HEK293 (cell line): ENCODE data around the gene C20orf204.

Source experiments
- KLF1 ChIP-seq: fragments of 450-650 bp; formaldehyde crosslinking; IDR thresholded peaks from 2 replicates; pipeline ENCODE4 v1.5.1; 2016; ENCODE audit warnings: missing biosample characterization, missing genetic modification characterization
- KLF10 ChIP-seq: fragments of 450-650 bp; IDR thresholded peaks from 2 replicates; pipeline ENCODE4 v1.5.1; 2018; ENCODE audit warnings: missing biosample characterization, mild to moderate bottlenecking, missing genetic modification characterization
- PRDM1 ChIP-seq: fragments of 450-650 bp; formaldehyde crosslinking; IDR thresholded peaks from 2 replicates; pipeline ENCODE4; 2016; ENCODE audit warnings: missing biosample characterization, missing genetic modification characterization
- RBAK ChIP-seq: fragments of 450-650 bp; formaldehyde crosslinking; IDR thresholded peaks from 2 replicates; pipeline ENCODE4 v1.5.1; 2016; ENCODE audit warnings: missing biosample characterization, missing genetic modification characterization
- TCF7L2 ChIP-seq: IDR thresholded peaks from 2 replicates; pipeline ENCODE4 v1.6.1; 2011; ENCODE audit warnings: low read depth, mild to moderate bottlenecking, inconsistent platforms, low read length, moderate library complexity, borderline replicate concordance
- ZBTB20 ChIP-seq: fragments of 450-650 bp; formaldehyde crosslinking; IDR thresholded peaks from 2 replicates; pipeline ENCODE4 v1.5.1; 2016; ENCODE audit warnings: missing biosample characterization, missing genetic modification characterization
- ZIC2 ChIP-seq: fragments of 450-650 bp; formaldehyde crosslinking; IDR thresholded peaks from 2 replicates; pipeline ENCODE4 v1.5.1; 2016; ENCODE audit warnings: missing biosample characterization, missing genetic modification characterization
- ZNF138 ChIP-seq: fragments of 450-650 bp; formaldehyde crosslinking; IDR thresholded peaks from 2 replicates; pipeline ENCODE4 v1.5.1; 2016; ENCODE audit warnings: missing biosample characterization, missing genetic modification characterization, borderline replicate concordance
- ZNF169 ChIP-seq: fragments of 450-650 bp; formaldehyde crosslinking; IDR thresholded peaks from 2 replicates; pipeline ENCODE4 v1.5.1; 2016; ENCODE audit warnings: missing biosample characterization, missing genetic modification characterization
- ZNF221 ChIP-seq: fragments of 450-650 bp; formaldehyde crosslinking; IDR thresholded peaks from 2 replicates; pipeline ENCODE4 v1.5.1; 2017; ENCODE audit warnings: missing biosample characterization, missing genetic modification characterization, borderline replicate concordance
- ZNF223 ChIP-seq: fragments of 450-650 bp; formaldehyde crosslinking; IDR thresholded peaks from 2 replicates; pipeline ENCODE4 v1.5.1; 2016; ENCODE audit warnings: missing biosample characterization, missing genetic modification characterization
- ZNF248 ChIP-seq: fragments of 450-650 bp; formaldehyde crosslinking; IDR thresholded peaks from 2 replicates; pipeline ENCODE4 v1.5.1; 2017; ENCODE audit warnings: missing biosample characterization, missing genetic modification characterization
- ZNF274 ChIP-seq, 2 experiments: fragments of 200-500 bp in 1 of 2; fragments of 450-650 bp in 1 of 2; sonication (Bioruptor generic) in 1 of 2; formaldehyde crosslinking in 1 of 2; IDR thresholded peaks; 2 replicates each; pipeline versions ENCODE4 v1.5.1 to v1.6.1; 2014 to 2016; ENCODE audit warnings: borderline replicate concordance in 1 of 2, inconsistent platforms in 1 of 2, low read length in 1 of 2, missing biosample characterization in 1 of 2, missing genetic modification characterization in 1 of 2
- ZNF335 ChIP-seq: fragments of 450-650 bp; formaldehyde crosslinking; conservative IDR thresholded peaks from 2 replicates; pipeline ENCODE4 v1.5.1; 2016; ENCODE audit warnings: missing biosample characterization, missing genetic modification characterization
- ZNF350 ChIP-seq: fragments of 450-650 bp; formaldehyde crosslinking; IDR thresholded peaks from 2 replicates; pipeline ENCODE4 v1.5.0; 2017; ENCODE audit warnings: missing biosample characterization, mild to moderate bottlenecking, missing genetic modification characterization
- ZNF354C ChIP-seq: fragments of 450-650 bp; formaldehyde crosslinking; IDR thresholded peaks from 2 replicates; pipeline ENCODE4 v1.5.1; 2016; ENCODE audit warnings: missing biosample characterization, missing genetic modification characterization, low read depth, borderline replicate concordance
- ZNF398 ChIP-seq: fragments of 450-650 bp; formaldehyde crosslinking; IDR thresholded peaks from 2 replicates; pipeline ENCODE4 v1.5.1; 2017; ENCODE audit warnings: missing biosample characterization, missing genetic modification characterization
- ZNF423 ChIP-seq: fragments of 450-650 bp; formaldehyde crosslinking; IDR thresholded peaks from 2 replicates; pipeline ENCODE4 v1.5.1; 2016; ENCODE audit warnings: missing biosample characterization, missing genetic modification characterization
- ZNF48 ChIP-seq: fragments of 450-650 bp; formaldehyde crosslinking; IDR thresholded peaks from 2 replicates; pipeline ENCODE4 v1.5.1; 2016; ENCODE audit warnings: missing biosample characterization, missing genetic modification characterization
- ZNF510 ChIP-seq: fragments of 450-650 bp; formaldehyde crosslinking; IDR thresholded peaks from 2 replicates; pipeline ENCODE4 v1.5.1; 2018; ENCODE audit warnings: mild to moderate bottlenecking, missing genetic modification characterization, missing biosample characterization; ENCODE audit not compliant: insufficient replicate concordance
- ZNF544 ChIP-seq: fragments of 450-650 bp; formaldehyde crosslinking; IDR thresholded peaks from 2 replicates; pipeline ENCODE4 v1.5.0; 2017; ENCODE audit warnings: missing biosample characterization, missing genetic modification characterization
- ZNF548 ChIP-seq: fragments of 450-650 bp; formaldehyde crosslinking; IDR thresholded peaks from 2 replicates; pipeline ENCODE4 v1.5.1; 2016; ENCODE audit warnings: missing biosample characterization, missing genetic modification characterization
- ZNF555 ChIP-seq: fragments of 450-650 bp; formaldehyde crosslinking; conservative IDR thresholded peaks from 2 replicates; pipeline ENCODE4 v1.5.1; 2017; ENCODE audit warnings: missing biosample characterization, mild to moderate bottlenecking, missing genetic modification characterization, inconsistent platforms
- ZNF596 ChIP-seq: fragments of 450-650 bp; IDR thresholded peaks from 2 replicates; pipeline ENCODE4 v1.5.0; 2018; ENCODE audit warnings: missing biosample characterization, mild to moderate bottlenecking, missing genetic modification characterization, moderate library complexity
- ZNF600 ChIP-seq: fragments of 450-650 bp; formaldehyde crosslinking; IDR thresholded peaks from 2 replicates; pipeline ENCODE4 v1.5.1; 2016; ENCODE audit warnings: missing biosample characterization, missing genetic modification characterization
- ZNF660 ChIP-seq: fragments of 450-650 bp; IDR thresholded peaks from 2 replicates; pipeline ENCODE4 v1.5.1; 2018; ENCODE audit warnings: missing biosample characterization, mild to moderate bottlenecking, missing genetic modification characterization
- ZNF747 ChIP-seq: fragments of 450-650 bp; formaldehyde crosslinking; IDR thresholded peaks from 2 replicates; pipeline ENCODE4 v1.5.1; 2016; ENCODE audit warnings: missing biosample characterization, missing genetic modification characterization
- ZNF791 ChIP-seq: fragments of 450-650 bp; formaldehyde crosslinking; IDR thresholded peaks from 2 replicates; pipeline ENCODE4 v1.5.1; 2016; ENCODE audit warnings: missing biosample characterization, missing genetic modification characterization
- ZNF792 ChIP-seq: fragments of 450-650 bp; formaldehyde crosslinking; IDR thresholded peaks from 2 replicates; pipeline ENCODE4 v1.5.1; 2016; ENCODE audit warnings: missing biosample characterization, missing genetic modification characterization
- ZNF830 ChIP-seq: fragments of 450-650 bp; IDR thresholded peaks from 2 replicates; pipeline ENCODE4 v1.5.0; 2018; ENCODE audit warnings: missing biosample characterization, missing genetic modification characterization, low read depth, mild to moderate bottlenecking, moderate library complexity
- ZSCAN30 ChIP-seq: fragments of 450-650 bp; IDR thresholded peaks from 2 replicates; pipeline ENCODE4 v1.5.1; 2018; ENCODE audit warnings: missing biosample characterization, mild to moderate bottlenecking, missing genetic modification characterization, moderate library complexity
- TF ChIP-seq, protein P1 (sequence below): fragments of 450-650 bp; formaldehyde crosslinking; IDR thresholded peaks from 2 replicates; pipeline ENCODE4 v1.5.1; 2016; ENCODE audit warnings: missing biosample characterization, missing genetic modification characterization
- TF ChIP-seq, protein P2 (sequence below): fragments of 450-650 bp; formaldehyde crosslinking; IDR thresholded peaks from 2 replicates; pipeline ENCODE4 v1.5.1; 2016; ENCODE audit warnings: missing biosample characterization, missing genetic modification characterization
- TF ChIP-seq, protein P3 (sequence below): fragments of 450-650 bp; formaldehyde crosslinking; IDR thresholded peaks from 2 replicates; pipeline ENCODE4 v1.5.1; 2016; ENCODE audit warnings: missing biosample characterization, missing genetic modification characterization

Gene C20orf204

GRCh38 chr20:64062596-64063388 lies 26.8 kb downstream of the C20orf204 start, which contains the start of gene TCEA2 (continued):
- TF ChIP-seq, protein P1, sequence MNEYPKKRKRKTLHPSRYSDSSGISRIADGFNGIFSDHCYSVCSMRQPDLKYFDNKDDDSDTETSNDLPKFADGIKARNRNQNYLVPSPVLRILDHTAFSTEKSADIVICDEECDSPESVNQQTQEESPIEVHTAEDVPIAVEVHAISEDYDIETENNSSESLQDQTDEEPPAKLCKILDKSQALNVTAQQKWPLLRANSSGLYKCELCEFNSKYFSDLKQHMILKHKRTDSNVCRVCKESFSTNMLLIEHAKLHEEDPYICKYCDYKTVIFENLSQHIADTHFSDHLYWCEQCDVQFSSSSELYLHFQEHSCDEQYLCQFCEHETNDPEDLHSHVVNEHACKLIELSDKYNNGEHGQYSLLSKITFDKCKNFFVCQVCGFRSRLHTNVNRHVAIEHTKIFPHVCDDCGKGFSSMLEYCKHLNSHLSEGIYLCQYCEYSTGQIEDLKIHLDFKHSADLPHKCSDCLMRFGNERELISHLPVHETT (tag by site-specific recombination), result no peak
- TF ChIP-seq ZNF830 (tag by site-specific recombination), result no peak
- TF ChIP-seq ZNF223 (tag by site-specific recombination), result no peak
- TF ChIP-seq ZNF596, result no peak
- no peak for TF ChIP-seq ZNF792
- TF ChIP-seq, protein P2, sequence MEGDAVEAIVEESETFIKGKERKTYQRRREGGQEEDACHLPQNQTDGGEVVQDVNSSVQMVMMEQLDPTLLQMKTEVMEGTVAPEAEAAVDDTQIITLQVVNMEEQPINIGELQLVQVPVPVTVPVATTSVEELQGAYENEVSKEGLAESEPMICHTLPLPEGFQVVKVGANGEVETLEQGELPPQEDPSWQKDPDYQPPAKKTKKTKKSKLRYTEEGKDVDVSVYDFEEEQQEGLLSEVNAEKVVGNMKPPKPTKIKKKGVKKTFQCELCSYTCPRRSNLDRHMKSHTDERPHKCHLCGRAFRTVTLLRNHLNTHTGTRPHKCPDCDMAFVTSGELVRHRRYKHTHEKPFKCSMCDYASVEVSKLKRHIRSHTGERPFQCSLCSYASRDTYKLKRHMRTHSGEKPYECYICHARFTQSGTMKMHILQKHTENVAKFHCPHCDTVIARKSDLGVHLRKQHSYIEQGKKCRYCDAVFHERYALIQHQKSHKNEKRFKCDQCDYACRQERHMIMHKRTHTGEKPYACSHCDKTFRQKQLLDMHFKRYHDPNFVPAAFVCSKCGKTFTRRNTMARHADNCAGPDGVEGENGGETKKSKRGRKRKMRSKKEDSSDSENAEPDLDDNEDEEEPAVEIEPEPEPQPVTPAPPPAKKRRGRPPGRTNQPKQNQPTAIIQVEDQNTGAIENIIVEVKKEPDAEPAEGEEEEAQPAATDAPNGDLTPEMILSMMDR (tag by site-specific recombination), result no peak
- peak; percentile 85 for TF ChIP-seq ZNF335 (tag by site-specific recombination)
- TF ChIP-seq PRDM1 (tag by site-specific recombination), result no peak
- TF ChIP-seq ZNF791 (tag by site-specific recombination), result no peak
- no peak for TF ChIP-seq ZNF600 (tag by site-specific recombination)
- TF ChIP-seq ZNF398 (tag by site-specific recombination), result no peak
- no peak for TF ChIP-seq ZNF510
- peak; percentile 93 for TF ChIP-seq ZIC2 (tag by site-specific recombination)
- no peak for TF ChIP-seq ZNF221 (tag by site-specific recombination)
- no peak for TF ChIP-seq ZNF274 (IDR thresholded peaks at IDR 0.05; ENCODE audit: low read length)
- no peak for TF ChIP-seq ZNF274 (tag by site-specific recombination; IDR thresholded peaks at IDR 0.05; ENCODE audit: borderline replicate concordance)
- no peak for TF ChIP-seq RBAK (tag by site-specific recombination)
- TF ChIP-seq ZNF747 (tag by site-specific recombination), result no peak
- no peak for TF ChIP-seq ZNF248 (tag by site-specific recombination)
- TF ChIP-seq ZNF350, result no peak
- TF ChIP-seq ZNF354C, result no peak
- TF ChIP-seq ZNF660, result no peak
- TF ChIP-seq, protein P3, sequence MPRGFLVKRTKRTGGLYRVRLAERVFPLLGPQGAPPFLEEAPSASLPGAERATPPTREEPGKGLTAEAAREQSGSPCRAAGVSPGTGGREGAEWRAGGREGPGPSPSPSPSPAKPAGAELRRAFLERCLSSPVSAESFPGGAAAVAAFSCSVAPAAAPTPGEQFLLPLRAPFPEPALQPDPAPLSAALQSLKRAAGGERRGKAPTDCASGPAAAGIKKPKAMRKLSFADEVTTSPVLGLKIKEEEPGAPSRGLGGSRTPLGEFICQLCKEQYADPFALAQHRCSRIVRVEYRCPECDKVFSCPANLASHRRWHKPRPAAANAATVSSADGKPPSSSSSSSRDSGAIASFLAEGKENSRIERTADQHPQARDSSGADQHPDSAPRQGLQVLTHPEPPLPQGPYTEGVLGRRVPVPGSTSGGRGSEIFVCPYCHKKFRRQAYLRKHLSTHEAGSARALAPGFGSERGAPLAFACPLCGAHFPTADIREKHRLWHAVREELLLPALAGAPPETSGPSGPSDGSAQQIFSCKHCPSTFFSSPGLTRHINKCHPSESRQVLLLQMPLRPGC (tag by site-specific recombination), result no peak
- TF ChIP-seq ZNF423 (tag by site-specific recombination), result peak; percentile 96
- TF ChIP-seq ZNF548 (tag by site-specific recombination), result no peak
- peak; percentile 100 for TF ChIP-seq ZBTB20 (tag by site-specific recombination)
- TF ChIP-seq ZNF138 (tag by site-specific recombination), result no peak
- no peak for TF ChIP-seq ZNF555 (tag by site-specific recombination)
- peak; percentile 14; the same call in 1 of the 2 replicates for TF ChIP-seq ZSCAN30 (tag by site-specific recombination)
- no peak for TF ChIP-seq ZNF544 (tag by site-specific recombination)
- TF ChIP-seq ZNF169, result no peak
- TF ChIP-seq TCF7L2, result no peak
- peak; percentile 68; the same call in 1 of the 2 replicates for TF ChIP-seq KLF10 (tag by site-specific recombination)
- TF ChIP-seq ZNF48 (tag by site-specific recombination), result no peak
- peak; percentile 82 for TF ChIP-seq KLF1
